Spleen (tissue), 11 donors: ENCODE measurements around the gene SERPINA12. TPM values are rescaled to one million over a fixed set of nuclear protein-coding genes. Genes with fewer than 3 reads are reported as not detected.

ENCODE experiments used
- DNase-seq: peaks from one replicate; pipeline ENCODE4 v3.0.0-alpha.2; 2020
- H3K27ac ChIP-seq, 8 donors: fragments of 200-600 bp; sonication (generic) in 7 of 8; 1 replicate in 4 of 8; 2 replicates in 4 of 8; pipeline versions ENCODE4 v1.5.0 to v1.8.0; 2016 to 2021; ENCODE audit warnings: inconsistent platforms in 4 of 8, mild to moderate bottlenecking in 4 of 8, moderate library complexity in 1 of 8
- H3K27me3 ChIP-seq, 7 donors: fragments of 200-600 bp; sonication (generic) in 6 of 7; replicated peaks in 1 of 7; 1 replicate in 4 of 7; 2 replicates in 3 of 7; pipeline versions ENCODE4 v1.5.0 to v1.8.0; 2016 to 2021; ENCODE audit warnings: inconsistent platforms in 3 of 7, mild to moderate bottlenecking in 1 of 7
- H3K36me3 ChIP-seq, 6 donors: fragments of 200-600 bp; sonication (generic) in 5 of 6; 1 replicate in 4 of 6; 2 replicates in 2 of 6; pipeline versions ENCODE4 v1.5.0 to v1.8.0; 2016 to 2021; ENCODE audit warnings: inconsistent platforms in 2 of 6
- H3K4me1 ChIP-seq, 6 donors: fragments of 200-600 bp; sonication (generic) in 5 of 6; 1 replicate in 3 of 6; 2 replicates in 3 of 6; pipeline versions ENCODE4 v1.5.0 to v1.8.0; 2016 to 2021; ENCODE audit warnings: inconsistent platforms in 3 of 6
- H3K4me3 ChIP-seq, 8 donors: fragments of 200-600 bp; sonication (generic) in 7 of 8; 1 replicate in 4 of 8; 2 replicates in 4 of 8; pipeline versions ENCODE4 v1.5.0 to v1.8.0; 2016 to 2021; ENCODE audit warnings: inconsistent platforms in 4 of 8, mild to moderate bottlenecking in 4 of 8, moderate library complexity in 2 of 8
- H3K9me3 ChIP-seq, 8 donors: fragments of 200-600 bp; sonication (generic) in 7 of 8; 1 replicate in 4 of 8; 2 replicates in 4 of 8; pipeline versions ENCODE4 v1.5.0 to v1.8.0; 2016 to 2021; ENCODE audit warnings: inconsistent platforms in 4 of 8
- POLR2A ChIP-seq, 3 donors: fragments of 450-650 bp; IDR thresholded peaks; one replicate each; pipeline ENCODE4 v1.5.1; 2017; ENCODE audit warnings: antibody characterized with exemption in 3 of 3, mild to moderate bottlenecking in 1 of 3
- POLR2AphosphoS5 ChIP-seq, 3 donors: sonication (generic); formaldehyde crosslinking; IDR thresholded peaks; one replicate each; pipeline ENCODE4 v1.5.1; 2017; ENCODE audit warnings: antibody characterized with exemption in 3 of 3
- WGBS, 5 donors: extraction: QIAGEN DNeasy Blood & Tissue Kit in 3 of 5; methylation state at CpG; one replicate each; pipeline versions ENCODE4 v1.1.5 to v1.1.7; 2013 to 2018; 5-methylcytosine and 5-hydroxymethylcytosine counted together
- intact Hi-C: fragments of 100-400 bp; cut with DNase I; formaldehyde crosslinking; loops from one replicate; pipeline ENCODE4 v1.15.0; 2023; ENCODE audit warnings: low total_unique reads
- polyA plus RNA-seq, 3 donors: library from polyadenylated mRNA; stranded (reverse); fragments of 200-250 nt; gene quantifications; one replicate each; pipeline ENCODE4 v1.2.1, GENCODE V29; 2013
- total RNA-seq, 7 donors: library from RNA; depleted of rRNA in 3 of 7; stranded (reverse); fragments of >200 nt in 3 of 7; fragmentation: NEBNext Ultra II Directional in 4 of 7; extraction: Animal tissue kit (Norgen Biotek cat#: 25700) in 4 of 7; gene quantifications; one replicate each; pipeline versions ENCODE4 v1.1.0 to v1.2.1, GENCODE V29; 2016 to 2021
- TF ChIP-seq, protein P1 (sequence below), 11 experiments: fragments of 200-600 bp in 7 of 11; fragments of 450-650 bp in 4 of 11; sonication (generic) in 4 of 11; IDR thresholded peaks in 8 of 11; conservative IDR thresholded peaks in 3 of 11; 1 replicate in 7 of 11; 2 replicates in 4 of 11; pipeline versions ENCODE4 v1.4.0 to v1.8.0; 2016 to 2021; ENCODE audit warnings: antibody characterized with exemption in 11 of 11, inconsistent platforms in 4 of 11, mild to moderate bottlenecking in 1 of 11
- donor health status: healthy with polysubstance abuse.
- donor health status: DM: no; HTN: no; CAD: no; lungs with moderate emphysema.
- donor health status: DM: no; HTN: no; CAD: no.
- donor health status: Bipolar disorder and iron deficiency.
- donor health status: healthy.
- donor health status: DM: no; HTN: no; CAD: no.
- donor health status: DM: yes; HTN: yes; CAD: no.

SERPINA12 gene
- total and polyA plus RNA-seq, 10 donors, result not detected

DNA sequence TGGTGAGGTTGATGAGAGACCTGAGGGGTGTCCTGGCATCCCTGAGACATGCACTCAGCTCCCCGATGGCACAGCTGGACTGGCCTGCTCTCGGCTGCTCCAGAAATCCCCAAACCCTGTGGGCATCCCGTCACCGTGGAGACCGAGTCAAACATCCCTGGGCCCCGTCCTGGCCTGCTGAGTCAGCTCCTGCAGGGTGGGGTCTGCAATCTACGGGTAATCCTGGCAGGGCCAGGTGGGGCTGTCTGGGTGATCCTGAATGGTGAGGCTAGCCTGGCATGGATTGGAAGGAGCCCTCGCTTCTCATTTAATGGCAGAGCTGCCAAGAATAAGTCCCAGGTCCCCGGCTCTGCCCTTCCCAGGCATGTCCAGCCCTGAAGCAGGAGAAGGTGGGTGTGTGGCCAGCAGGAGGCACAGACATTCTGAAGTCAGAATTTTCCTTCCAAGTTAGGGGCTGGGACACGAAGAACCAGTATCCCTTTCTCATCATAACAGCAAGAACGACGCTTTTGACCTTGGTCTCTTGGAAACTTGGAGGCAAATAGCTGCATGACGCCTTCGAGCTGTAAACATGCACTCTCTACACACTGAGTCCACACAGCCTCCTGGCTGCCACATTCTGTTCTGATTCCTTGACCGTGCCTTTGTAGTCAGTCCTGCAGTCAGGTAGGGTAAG is 34.3 kb upstream of the SERPINA12 start:
- Histone ChIP-seq H3K4me3 (no peak overlapping the region), H3K36me3 (no peaks in the 10 kb centered on the region), H3K27ac (no peak overlapping the region), H3K4me1 (peaks cover 0 to 8% (median 0%) of the 10 kb centered on the region in 6 donors), H3K9me3 (peaks cover 0 to 19% (median 9%) of the 10 kb centered on the region in 8 donors), H3K27me3 (peaks cover 0 to 25% (median 0%) of the 10 kb centered on the region in 7 donors)
- 75 to 89% (median 82%) methylated on average over 10 to 15 of the region's 15 CpGs for WGBS, 5 donors
- no peak for DNase-seq
- intact Hi-C loops, result no loop called here
- TF ChIP-seq POLR2AphosphoS5 (IDR thresholded peaks at IDR 0.05) (no peak), POLR2A (IDR thresholded peaks at IDR 0.05) (no peak)
- TF ChIP-seq, protein P1, sequence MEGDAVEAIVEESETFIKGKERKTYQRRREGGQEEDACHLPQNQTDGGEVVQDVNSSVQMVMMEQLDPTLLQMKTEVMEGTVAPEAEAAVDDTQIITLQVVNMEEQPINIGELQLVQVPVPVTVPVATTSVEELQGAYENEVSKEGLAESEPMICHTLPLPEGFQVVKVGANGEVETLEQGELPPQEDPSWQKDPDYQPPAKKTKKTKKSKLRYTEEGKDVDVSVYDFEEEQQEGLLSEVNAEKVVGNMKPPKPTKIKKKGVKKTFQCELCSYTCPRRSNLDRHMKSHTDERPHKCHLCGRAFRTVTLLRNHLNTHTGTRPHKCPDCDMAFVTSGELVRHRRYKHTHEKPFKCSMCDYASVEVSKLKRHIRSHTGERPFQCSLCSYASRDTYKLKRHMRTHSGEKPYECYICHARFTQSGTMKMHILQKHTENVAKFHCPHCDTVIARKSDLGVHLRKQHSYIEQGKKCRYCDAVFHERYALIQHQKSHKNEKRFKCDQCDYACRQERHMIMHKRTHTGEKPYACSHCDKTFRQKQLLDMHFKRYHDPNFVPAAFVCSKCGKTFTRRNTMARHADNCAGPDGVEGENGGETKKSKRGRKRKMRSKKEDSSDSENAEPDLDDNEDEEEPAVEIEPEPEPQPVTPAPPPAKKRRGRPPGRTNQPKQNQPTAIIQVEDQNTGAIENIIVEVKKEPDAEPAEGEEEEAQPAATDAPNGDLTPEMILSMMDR (IDR thresholded peaks at IDR 0.05 in 8 of 11, conservative IDR thresholded peaks at IDR 0.05 in 3 of 11), result no peak

DNA sequence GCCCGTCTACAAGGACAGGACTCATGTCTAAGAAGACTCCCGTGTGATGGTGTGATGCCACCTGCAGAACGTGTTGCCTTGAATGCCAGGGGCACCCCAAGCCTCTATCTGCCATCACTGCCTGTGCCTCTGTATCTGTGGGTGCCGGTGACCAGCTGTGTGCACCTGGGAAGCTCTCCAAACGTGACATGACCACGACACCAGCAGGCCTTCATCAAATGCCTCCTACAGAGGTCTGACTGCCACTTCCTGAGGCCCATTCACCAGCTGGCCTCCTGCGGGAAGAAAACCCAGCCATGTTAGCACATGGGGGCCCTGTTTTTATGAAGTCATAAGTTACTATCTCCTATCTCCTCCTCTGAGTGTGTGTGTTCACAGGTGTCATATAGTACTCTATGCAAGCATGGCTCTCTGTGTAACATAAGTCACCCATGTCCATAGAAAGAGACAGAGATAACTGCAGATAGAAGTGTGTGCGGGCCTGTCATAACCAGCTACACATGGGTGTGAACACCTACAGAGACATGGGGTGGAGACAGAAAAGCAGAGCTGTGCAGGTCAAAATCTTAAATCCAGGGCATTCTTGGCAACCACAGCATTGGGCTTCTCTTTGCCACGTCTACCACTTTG is 33.7 kb upstream of the SERPINA12 start:
- WGBS, 5 donors, result 73 to 78% (median 75%) methylated on average over 2 to 9 of the region's 9 CpGs
- no peak for TF ChIP-seq POLR2AphosphoS5 (IDR thresholded peaks at IDR 0.05)
- no peak for TF ChIP-seq POLR2A (IDR thresholded peaks at IDR 0.05)
- TF ChIP-seq, protein P1 (IDR thresholded peaks at IDR 0.05 in 8 of 11, conservative IDR thresholded peaks at IDR 0.05 in 3 of 11), result no peak

DNA sequence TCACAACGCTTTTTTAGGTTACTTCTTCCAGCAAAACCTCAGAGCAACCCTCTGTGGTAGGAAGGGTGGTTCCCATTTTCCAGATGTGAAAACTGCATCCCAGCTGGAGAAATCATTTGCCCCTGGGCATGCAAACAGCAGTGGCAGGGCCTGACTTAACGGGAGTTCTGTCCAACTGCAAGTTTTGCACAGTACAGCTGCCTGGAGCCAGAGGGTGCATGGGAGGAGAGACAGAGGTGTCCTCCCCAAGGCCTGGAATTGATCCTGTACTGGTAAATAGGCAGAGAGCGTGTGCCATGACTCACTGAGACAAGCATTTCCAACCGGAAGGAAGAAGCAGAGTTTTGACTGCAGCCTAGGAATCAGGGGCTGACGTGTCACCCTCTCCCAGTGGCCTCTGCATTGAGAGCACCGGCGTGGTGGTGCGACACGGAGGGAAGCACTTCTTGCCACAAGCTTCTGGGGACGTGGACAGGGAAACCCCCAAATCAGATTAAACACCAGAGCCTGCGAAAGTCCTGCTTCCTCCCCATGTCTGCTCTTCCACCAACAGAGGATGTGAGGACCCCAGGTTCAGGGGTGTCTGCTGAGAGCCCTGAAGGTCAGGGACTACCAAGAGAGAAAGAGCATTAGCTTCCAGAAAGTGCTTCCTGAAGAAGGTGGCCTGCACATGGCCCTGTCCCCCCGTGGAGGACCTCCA is 33.0 kb upstream of the SERPINA12 start:
- TF ChIP-seq, protein P1 (IDR thresholded peaks at IDR 0.05 in 8 of 11, conservative IDR thresholded peaks at IDR 0.05 in 3 of 11), result no peak
- no peak for TF ChIP-seq POLR2AphosphoS5 (IDR thresholded peaks at IDR 0.05)
- no peak for TF ChIP-seq POLR2A (IDR thresholded peaks at IDR 0.05)
- no peak for DNase-seq
- H3K27me3 ChIP-seq, result peaks cover 0 to 28% (median 0%) of the 10 kb centered on the region in 7 donors
- H3K36me3 ChIP-seq, result no peaks in the 10 kb centered on the region
- H3K27ac ChIP-seq, result no peak overlapping the region
- H3K4me3 ChIP-seq, result no peak overlapping the region
- WGBS, 5 donors, result 66 to 79% (median 71%) methylated on average over 10 to 12 of the region's 12 CpGs
- peaks cover 0 to 19% (median 9%) of the 10 kb centered on the region in 8 donors for H3K9me3 ChIP-seq
- H3K4me1 ChIP-seq, result peaks cover 0 to 8% (median 0%) of the 10 kb centered on the region in 6 donors
- intact Hi-C loops, result no loop called here

More for the DNA sequence above, 33.7 kb upstream of the SERPINA12 start:
- no peak for DNase-seq
- Histone ChIP-seq H3K9me3 (peaks cover 0 to 19% (median 9%) of the 10 kb centered on the region in 8 donors), H3K36me3 (no peaks in the 10 kb centered on the region), H3K4me1 (peaks cover 0 to 8% (median 0%) of the 10 kb centered on the region in 6 donors), H3K27ac (no peak overlapping the region), H3K4me3 (no peak overlapping the region), H3K27me3 (peaks cover 0 to 28% (median 0%) of the 10 kb centered on the region in 7 donors)
- intact Hi-C loops, result no loop called here
